Naive thymus-derived CD8-positive, alpha-beta T cell (primary cell): ENCODE results near the gene HYAL1. TPM values are rescaled to one million over a fixed set of nuclear protein-coding genes. Genes with fewer than 3 reads are reported as not detected.
"Not testable (repeated sequence)": the region's sequence is repeated elsewhere in the genome, so short reads cannot be mapped to it uniquely, and the experiment has no call there.

Experiments used
- ATAC-seq, 2 donors: fragments of 150-1000 bp; cut with Tn5 transposase in 1 of 2; sonication (Bioruptor Pico), chemical (Tn5 transposase) in 1 of 2; 1 replicate in 1 of 2; 2 replicates in 1 of 2; pipeline ENCODE4 v1.10.0; 2021; ENCODE audit warnings: mild to moderate bottlenecking in 2 of 2, moderate library complexity in 2 of 2
- POLR2A ChIA-PET: fragments of 350-600 bp; sonication (Branson Sonifier 250); formaldehyde crosslinking; loops from one replicate; lab custom pipeline; 2021; ENCODE audit warnings: antibody characterized with exemption; lab: Charles Lee
- DNase-seq, 10 donors: peaks; one replicate each; pipeline versions ENCODE4 v3.0.0 to v3.0.0-alpha.2; 2020 to 2022
- H3K27ac Mint-ChIP-seq, 10 donors: one replicate each; pipeline ENCODE4 v1.8.0; 2020 to 2022; ENCODE audit warnings: mild to moderate bottlenecking in 10 of 10, mixed read lengths in 10 of 10, moderate library complexity in 4 of 10, inconsistent platforms in 1 of 10
- H3K27me3 Mint-ChIP-seq, 5 donors: one replicate each; pipeline ENCODE4 v1.8.0; 2021 to 2022; ENCODE audit warnings: mixed read lengths in 5 of 5
- H3K36me3 Mint-ChIP-seq, 3 donors: one replicate each; pipeline ENCODE4 v1.8.0; 2020 to 2022; ENCODE audit warnings: mixed read lengths in 3 of 3, mild to moderate bottlenecking in 2 of 3, inconsistent platforms in 1 of 3
- H3K4me1 Mint-ChIP-seq, 4 donors: one replicate each; pipeline ENCODE4 v1.8.0; 2021 to 2022; ENCODE audit warnings: mixed read lengths in 4 of 4
- H3K4me3 Mint-ChIP-seq, 10 donors: one replicate each; pipeline ENCODE4 v1.8.0; 2020 to 2022; ENCODE audit warnings: mild to moderate bottlenecking in 10 of 10, mixed read lengths in 10 of 10, moderate library complexity in 6 of 10, inconsistent platforms in 1 of 10
- H3K9me3 Mint-ChIP-seq, 9 donors: one replicate each; pipeline ENCODE4 v1.8.0; 2020 to 2022; ENCODE audit warnings: mixed read lengths in 9 of 9, mild to moderate bottlenecking in 3 of 9, inconsistent platforms in 1 of 9, moderate library complexity in 1 of 9
- polyA plus RNA-seq, 3 donors: library from polyadenylated mRNA; unstranded; fragments of 300-500 nt; fragmentation: Illumina TruSeq; gene quantifications; one replicate each; pipeline ENCODE4 v1.2.3, GENCODE V29; 2021
- total RNA-seq, 8 experiments: library from RNA in 2 of 8; stranded (reverse) in 2 of 8; gene quantifications; one replicate each; pipeline ENCODE4 v1.2.3 and lab custom pipeline; 2021 to 2026

The HYAL1 gene
- total and polyA plus RNA-seq, 5 experiments from 2014 or later: 0.16 to 0.75 (median 0.47) TPM; not detected in 1

- H3K36me3 Mint-ChIP-seq: peaks cover 0 to 22% (median 0%) of the 10 kb centered on the region in 3 donors
- ATAC-seq (no peak), DNase-seq (no peak)
- H3K4me3 Mint-ChIP-seq: peak overlapping the region in 4 of 10 donors; percentile 10 to 67 (median 16)
- H3K27me3 Mint-ChIP-seq: no peaks in the 10 kb centered on the region
- peaks cover 12 to 27% (median 18%) of the 10 kb centered on the region in 4 donors for H3K4me1 Mint-ChIP-seq
- POLR2A ChIA-PET: interaction anchor here (1.0 to 1.7 kb wide), 3 partner anchors 10 to 95 kb away, joined by 3 to 9 read pairs (median 3); partner anchors contain the start of genes HYAL3 and NAA80
- no peaks in the 10 kb centered on the region for H3K9me3 Mint-ChIP-seq
- H3K27ac Mint-ChIP-seq: peak overlapping the region in 2 of 10 donors; percentile 29 to 49
Observed at GRCh38 chr3:50289130-50289529, 14.2 kb downstream of the HYAL1 start.

- H3K36me3 Mint-ChIP-seq: peaks cover 0 to 22% (median 0%) of the 10 kb centered on the region in 3 donors
- DNase-seq (peak in 1 of 10 donors; percentile 15), ATAC-seq (no peak)
- H3K27me3 Mint-ChIP-seq: no peaks in the 10 kb centered on the region
- no peaks in the 10 kb centered on the region for H3K9me3 Mint-ChIP-seq
- H3K4me3 Mint-ChIP-seq: peak overlapping the region in 1 of 10 donors; percentile 10
- peaks cover 12 to 27% (median 18%) of the 10 kb centered on the region in 4 donors for H3K4me1 Mint-ChIP-seq
- peak overlapping the region in 2 of 10 donors; percentile 3 to 40 for H3K27ac Mint-ChIP-seq
- POLR2A ChIA-PET: interaction anchor here (1.7 kb wide), 1 partner anchor 10 kb away, joined by 9 read pairs; the partner anchor contains the start of genes HYAL3 and NAA80
Observed at GRCh38 chr3:50288387-50289007, 14.9 kb downstream of the HYAL1 start.

GRCh38 chr3:50287262-50287661 is 16.1 kb downstream of the HYAL1 start:
- no peak for ATAC-seq
- peak overlapping the region in 1 of 10 donors; percentile 50 for H3K27ac Mint-ChIP-seq
- H3K4me1 Mint-ChIP-seq: peaks cover 5 to 16% (median 9%) of the 10 kb centered on the region in 4 donors
- no peaks in the 10 kb centered on the region for H3K9me3 Mint-ChIP-seq
- POLR2A ChIA-PET: interaction anchor here (0.7 to 0.9 kb wide), 2 partner anchors 12 to 41 kb away, joined by 3 to 4 read pairs; partner anchors contain the start of gene TUSC2
- no peaks in the 10 kb centered on the region for H3K27me3 Mint-ChIP-seq
- H3K36me3 Mint-ChIP-seq: peaks cover 0 to 22% (median 0%) of the 10 kb centered on the region in 3 donors
- no peak overlapping the region for H3K4me3 Mint-ChIP-seq
- no peak for DNase-seq

GRCh38 chr3:50286322-50287227 is 16.8 kb downstream of the HYAL1 start:
- no peak overlapping the region for H3K4me3 Mint-ChIP-seq
- H3K9me3 Mint-ChIP-seq: no peaks in the 10 kb centered on the region
- ATAC-seq (no peak), DNase-seq (peak in 1 of 10 donors; percentile 15)
- H3K4me1 Mint-ChIP-seq: peaks cover 5 to 15% (median 6%) of the 10 kb centered on the region in 4 donors
- peaks cover 0 to 22% (median 0%) of the 10 kb centered on the region in 3 donors for H3K36me3 Mint-ChIP-seq
- no peaks in the 10 kb centered on the region for H3K27me3 Mint-ChIP-seq
- POLR2A ChIA-PET: no interaction called here
- H3K27ac Mint-ChIP-seq: no peak overlapping the region

- H3K27me3 Mint-ChIP-seq, H3K4me1 Mint-ChIP-seq, DNase-seq, ATAC-seq, H3K27ac Mint-ChIP-seq, H3K4me3 Mint-ChIP-seq, H3K9me3 Mint-ChIP-seq: not testable (repeated sequence)
- H3K36me3 Mint-ChIP-seq: peaks cover 0 to 18% (median 0%) of the 10 kb centered on the region in 3 donors
- POLR2A ChIA-PET: interaction anchor here (0.6 to 1.2 kb wide), 3 partner anchors 38 to 100 kb away, joined by 3 read pairs; no protein-coding TSS in a partner anchor
Observed at GRCh38 chr3:50284121-50284520, 19.3 kb downstream of the HYAL1 start.

GRCh38 chr3:50279255-50280016 is 23.9 kb downstream of the HYAL1 start:
- no peak for DNase-seq
- no peak overlapping the region for H3K27ac Mint-ChIP-seq
- no peaks in the 10 kb centered on the region for H3K36me3 Mint-ChIP-seq
- no peak overlapping the region for H3K4me3 Mint-ChIP-seq
- POLR2A ChIA-PET: interaction anchor here (0.7 to 1.2 kb wide), 3 partner anchors 13 to 29 kb away, joined by 3 to 8 read pairs (median 3); partner anchors contain the start of gene IFRD2
- ATAC-seq: no peak
- H3K27me3 Mint-ChIP-seq: peaks cover 6 to 29% (median 12%) of the 10 kb centered on the region in 5 donors
- peaks cover 10 to 17% (median 13%) of the 10 kb centered on the region in 4 donors for H3K4me1 Mint-ChIP-seq
- no peaks in the 10 kb centered on the region for H3K9me3 Mint-ChIP-seq

GRCh38 chr3:50278880-50279224 is 24.5 kb downstream of the HYAL1 start, which contains the start of gene LSMEM2:
TSS of gene LSMEM2 (plus strand) at chr3:50279087. CDS start at chr3:50279114, 27 bp downstream.
- POLR2A ChIA-PET: interaction anchor here (1.2 kb wide), 1 partner anchor 13 kb away, joined by 8 read pairs; the partner anchor contains the start of gene IFRD2
- ATAC-seq: no peak
- Mint-ChIP-seq H3K36me3 (no peaks in the 10 kb centered on the region), H3K9me3 (no peaks in the 10 kb centered on the region), H3K4me3 (no peak within 1 kb of the TSS), H3K4me1 (peaks cover 14 to 22% (median 19%) of the 10 kb centered on the region in 4 donors), H3K27me3 (peaks cover 10 to 34% (median 17%) of the 10 kb centered on the region in 5 donors), H3K27ac (no peak within 1 kb of the TSS)
- DNase-seq: no peak

GRCh38 chr3:50278123-50278879 is 25.1 kb downstream of the HYAL1 start:
- ATAC-seq: no peak
- POLR2A ChIA-PET: no interaction called here

GRCh38 chr3:50276762-50277101 is 26.6 kb downstream of the HYAL1 start:
- Mint-ChIP-seq H3K27me3 (peaks cover 13 to 42% (median 21%) of the 10 kb centered on the region in 5 donors), H3K4me3 (no peak overlapping the region), H3K27ac (no peak overlapping the region), H3K4me1 (peaks cover 16 to 29% (median 27%) of the 10 kb centered on the region in 4 donors), H3K9me3 (no peaks in the 10 kb centered on the region), H3K36me3 (no peaks in the 10 kb centered on the region)
- no peak for ATAC-seq
- POLR2A ChIA-PET: no interaction called here
- no peak for DNase-seq

More at GRCh38 chr3:50278123-50278879, 25.1 kb downstream of the HYAL1 start:
- H3K27me3 Mint-ChIP-seq: peaks cover 10 to 37% (median 17%) of the 10 kb centered on the region in 5 donors
- DNase-seq: no peak
- no peaks in the 10 kb centered on the region for H3K9me3 Mint-ChIP-seq
- H3K27ac Mint-ChIP-seq: no peak overlapping the region
- no peak overlapping the region for H3K4me3 Mint-ChIP-seq
- no peaks in the 10 kb centered on the region for H3K36me3 Mint-ChIP-seq
- H3K4me1 Mint-ChIP-seq: peaks cover 14 to 22% (median 21%) of the 10 kb centered on the region in 4 donors

- Mint-ChIP-seq H3K4me1 (peaks cover 16 to 29% (median 27%) of the 10 kb centered on the region in 4 donors), H3K4me3 (peak overlapping the region in 9 of 10 donors; percentile 47 to 78 (median 66)), H3K27ac (peak overlapping the region in 1 of 10 donors; percentile 79), H3K9me3 (no peaks in the 10 kb centered on the region), H3K36me3 (no peaks in the 10 kb centered on the region), H3K27me3 (peaks cover 13 to 42% (median 21%) of the 10 kb centered on the region in 5 donors)
- ATAC-seq (peak; percentile 23 to 53), DNase-seq (peak in 4 of 10 donors; percentile 27 to 41 (median 32))
- POLR2A ChIA-PET: interaction anchor here (1.2 kb wide), 1 partner anchor 12 kb away, joined by 4 read pairs; no protein-coding TSS in a partner anchor
Observed at GRCh38 chr3:50275996-50276761, 27.2 kb downstream of the HYAL1 start.
